Psoas muscle (tissue), 8 donors: Measurements from ENCODE around the gene MMS19. TPM values are rescaled to one million over a fixed set of nuclear protein-coding genes. Genes with fewer than 3 reads are reported as not detected.

Source experiments
- ATAC-seq, 4 donors: fragments of 200-7000 bp; cut with Tn5 transposase; one replicate each; pipeline ENCODE4 v1.9.1; 2020; ENCODE audit warnings: moderate library complexity in 3 of 4, mild to moderate bottlenecking in 2 of 4
- DNase-seq, 2 donors: peaks; one replicate each; pipeline ENCODE4 v3.0.0-alpha.2; 2020
- H3K27ac ChIP-seq: fragments of 200-600 bp; one replicate; pipeline ENCODE4 v1.8.0; 2022
- H3K27me3 ChIP-seq, 3 donors: fragments of 200-600 bp in 1 of 3; one replicate each; pipeline versions ENCODE4 v1.6.1 to v1.8.0; 2013 to 2022; ENCODE audit warnings: low read length in 2 of 3, mild to moderate bottlenecking in 2 of 3, moderate library complexity in 1 of 3; ENCODE audit not compliant: insufficient read depth in 3 of 3
- H3K36me3 ChIP-seq, 2 donors: fragments of 200-600 bp in 1 of 2; one replicate each; pipeline versions ENCODE4 v1.6.1 to v1.8.0; 2013 to 2022; ENCODE audit warnings: low read depth in 1 of 2, mild to moderate bottlenecking in 1 of 2, moderate library complexity in 1 of 2; ENCODE audit not compliant: insufficient read depth in 1 of 2
- H3K4me1 ChIP-seq: fragments of 200-600 bp; one replicate; pipeline ENCODE4 v1.8.0; 2022
- H3K4me3 ChIP-seq: fragments of 200-600 bp; one replicate; pipeline ENCODE4 v1.8.0; 2022; ENCODE audit warnings: mild to moderate bottlenecking
- H3K9me3 ChIP-seq: fragments of 200-600 bp; one replicate; pipeline ENCODE4 v1.8.0; 2022
- WGBS, 3 donors: extraction: QIAGEN DNeasy Blood & Tissue Kit; methylation state at CpG; one replicate each; pipeline versions ENCODE4 v1.1.6 to v1.1.7; 2013; 5-methylcytosine and 5-hydroxymethylcytosine counted together
- intact Hi-C, 2 donors: fragments of 100-400 bp; cut with DNase I; formaldehyde crosslinking; loops; one replicate each; pipeline versions ENCODE4 v1.11.0 to v1.14.2; 2022
- polyA plus RNA-seq, 3 donors: library from polyadenylated mRNA; stranded (reverse); fragments of 200-250 nt; gene quantifications; one replicate each; pipeline ENCODE4 v1.2.3, GENCODE V29; 2013
- total RNA-seq, 4 donors: library from RNA; stranded (reverse); fragmentation: NEBNext Ultra II Directional in 2 of 4; extraction: Animal tissue kit (Norgen Biotek cat#: 25700) in 2 of 4; gene quantifications; one replicate each; pipeline versions ENCODE4 v1.2.1 to v1.2.4, GENCODE V29; 2021 to 2023
- TF ChIP-seq, protein P1 (sequence below): fragments of 200-600 bp; IDR thresholded peaks from one replicate; pipeline ENCODE4 v1.8.0; 2022; ENCODE audit warnings: antibody characterized with exemption
- donor health status: healthy with polysubstance abuse.
- donor health status: DM: no; HTN: no; CAD: no; lungs with moderate emphysema.
- donor health status: Bipolar disorder and iron deficiency.
- donor health status: healthy.
- donor health status: DM: yes; HTN: yes; CAD: no.
- donor health status: DM: no; HTN: no; CAD: no.
- donor health status: DM: no; HTN: no; CAD: no.
- donor health status: DM: yes; HTN: yes; CAD: no.

Gene MMS19
- total and polyA plus RNA-seq, 7 donors: 29.8 to 47.6 (median 35.1) TPM

DNA sequence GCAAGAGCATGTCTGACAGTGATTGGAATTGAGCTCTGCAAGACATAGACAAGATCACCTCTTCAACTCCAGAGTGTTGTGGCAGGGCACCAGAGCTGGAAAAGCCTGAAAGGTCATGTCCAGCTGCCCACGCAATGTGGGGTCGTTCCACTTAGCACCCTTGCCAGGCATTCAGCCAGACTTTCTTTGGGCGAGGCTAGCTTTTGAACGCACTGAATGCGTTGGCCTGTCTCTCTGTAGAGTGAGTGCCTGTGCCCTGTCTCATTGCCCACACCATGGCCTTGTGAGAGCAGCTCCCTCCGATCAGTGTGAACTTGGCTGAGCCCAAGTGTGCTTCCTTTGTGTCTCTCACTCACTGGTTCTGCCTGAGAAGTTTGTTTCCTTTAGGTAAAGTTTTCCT lies 23.8 kb upstream of the MMS19 start:
- peak overlapping the region; percentile 30 for H3K27ac ChIP-seq
- H3K36me3 ChIP-seq: no peaks in the 10 kb centered on the region
- WGBS, 3 donors: 30 to 43% (median 35%) methylated on average over 6 of the region's 6 CpGs
- peak in 3 of 4 donors; percentile 42 to 63 (median 59) for ATAC-seq
- no peaks in the 10 kb centered on the region for H3K27me3 ChIP-seq
- TF ChIP-seq, protein P1, sequence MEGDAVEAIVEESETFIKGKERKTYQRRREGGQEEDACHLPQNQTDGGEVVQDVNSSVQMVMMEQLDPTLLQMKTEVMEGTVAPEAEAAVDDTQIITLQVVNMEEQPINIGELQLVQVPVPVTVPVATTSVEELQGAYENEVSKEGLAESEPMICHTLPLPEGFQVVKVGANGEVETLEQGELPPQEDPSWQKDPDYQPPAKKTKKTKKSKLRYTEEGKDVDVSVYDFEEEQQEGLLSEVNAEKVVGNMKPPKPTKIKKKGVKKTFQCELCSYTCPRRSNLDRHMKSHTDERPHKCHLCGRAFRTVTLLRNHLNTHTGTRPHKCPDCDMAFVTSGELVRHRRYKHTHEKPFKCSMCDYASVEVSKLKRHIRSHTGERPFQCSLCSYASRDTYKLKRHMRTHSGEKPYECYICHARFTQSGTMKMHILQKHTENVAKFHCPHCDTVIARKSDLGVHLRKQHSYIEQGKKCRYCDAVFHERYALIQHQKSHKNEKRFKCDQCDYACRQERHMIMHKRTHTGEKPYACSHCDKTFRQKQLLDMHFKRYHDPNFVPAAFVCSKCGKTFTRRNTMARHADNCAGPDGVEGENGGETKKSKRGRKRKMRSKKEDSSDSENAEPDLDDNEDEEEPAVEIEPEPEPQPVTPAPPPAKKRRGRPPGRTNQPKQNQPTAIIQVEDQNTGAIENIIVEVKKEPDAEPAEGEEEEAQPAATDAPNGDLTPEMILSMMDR: no peak
- peaks cover 42% of the 10 kb centered on the region for H3K4me1 ChIP-seq
- intact Hi-C loops: no loop called here
- H3K4me3 ChIP-seq: no peak overlapping the region
- H3K9me3 ChIP-seq: no peaks in the 10 kb centered on the region
- DNase-seq: no peak

DNA sequence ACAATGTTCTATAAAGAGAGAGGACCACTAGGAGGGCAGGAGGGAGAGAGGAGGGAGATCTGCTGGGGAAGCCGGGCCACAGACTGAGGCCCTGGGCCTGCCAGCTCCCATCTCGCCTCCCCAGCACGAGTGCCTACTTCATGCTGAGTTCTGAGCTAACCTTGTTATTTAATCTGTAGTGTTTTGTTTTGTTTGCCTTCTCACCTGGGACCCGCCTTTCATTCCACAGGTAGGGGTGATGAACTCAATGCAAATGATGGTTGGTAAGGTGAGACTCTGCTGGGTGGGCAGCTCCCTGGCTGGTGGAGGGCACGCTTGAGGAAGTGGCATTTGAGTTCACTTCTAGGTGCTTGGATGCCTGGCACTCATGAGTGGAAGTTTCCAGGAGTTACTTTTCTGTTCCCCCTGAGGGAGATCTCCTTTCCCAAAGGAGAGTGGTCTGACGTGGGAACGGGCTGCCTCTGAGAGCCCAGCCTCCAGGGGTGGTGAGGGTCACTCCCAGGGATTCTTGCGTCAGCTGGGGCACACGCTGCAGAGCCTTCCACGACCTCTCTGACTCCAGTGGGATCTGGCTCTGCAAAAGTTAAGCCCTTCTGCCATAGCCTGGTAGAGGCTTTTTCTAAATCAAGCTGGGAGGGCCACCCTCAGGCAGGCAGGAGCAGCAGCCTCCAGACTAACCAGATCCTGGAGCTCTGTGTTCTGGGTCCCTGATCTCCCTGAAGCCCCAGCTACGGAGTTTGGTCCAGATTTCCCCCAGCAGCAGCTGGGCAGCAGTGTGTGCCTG lies 22.9 kb upstream of the MMS19 start:
- TF ChIP-seq, protein P1: no peak
- WGBS, 3 donors: 69 to 84% (median 75%) methylated on average over 11 of the region's 11 CpGs

DNA sequence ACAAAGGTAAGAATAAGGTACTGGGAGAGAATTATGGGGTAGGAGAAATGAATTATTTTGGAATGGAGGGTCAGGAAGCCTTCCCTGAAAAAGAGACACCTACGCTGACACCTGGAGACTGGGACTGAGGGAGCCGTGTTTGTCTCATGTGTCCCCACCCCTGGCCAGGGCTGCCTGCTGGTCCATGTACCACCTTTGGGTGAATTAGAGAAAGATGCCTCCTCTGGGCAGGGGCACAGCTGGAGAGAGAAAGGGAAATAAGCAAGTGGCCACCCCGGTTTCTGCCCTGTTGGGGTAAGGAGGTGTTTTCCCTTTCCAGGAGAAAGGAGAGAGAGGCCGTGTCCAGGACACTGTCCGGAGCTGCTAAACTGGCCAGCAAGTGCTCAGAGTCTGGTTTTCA lies 22.3 kb upstream of the MMS19 start:
- DNase-seq: no peak
- Histone ChIP-seq H3K9me3 (no peaks in the 10 kb centered on the region), H3K27me3 (no peaks in the 10 kb centered on the region), H3K27ac (no peak overlapping the region), H3K4me1 (peaks cover 50% of the 10 kb centered on the region), H3K4me3 (no peak overlapping the region), H3K36me3 (no peaks in the 10 kb centered on the region)
- WGBS, 3 donors: 73 to 91% (median 89%) methylated on average over 4 to 5 of the region's 5 CpGs
- intact Hi-C loops: no loop called here
- TF ChIP-seq, protein P1: no peak
- no peak for ATAC-seq

More for the DNA sequence above, 22.9 kb upstream of the MMS19 start:
- Histone ChIP-seq H3K27ac (peak overlapping the region; percentile 30), H3K9me3 (no peaks in the 10 kb centered on the region), H3K36me3 (no peaks in the 10 kb centered on the region), H3K4me3 (no peak overlapping the region), H3K27me3 (no peaks in the 10 kb centered on the region), H3K4me1 (peaks cover 46% of the 10 kb centered on the region)
- intact Hi-C loops: no loop called here
- no peak for DNase-seq
- peak; percentile 26 to 56 (median 50) for ATAC-seq

DNA sequence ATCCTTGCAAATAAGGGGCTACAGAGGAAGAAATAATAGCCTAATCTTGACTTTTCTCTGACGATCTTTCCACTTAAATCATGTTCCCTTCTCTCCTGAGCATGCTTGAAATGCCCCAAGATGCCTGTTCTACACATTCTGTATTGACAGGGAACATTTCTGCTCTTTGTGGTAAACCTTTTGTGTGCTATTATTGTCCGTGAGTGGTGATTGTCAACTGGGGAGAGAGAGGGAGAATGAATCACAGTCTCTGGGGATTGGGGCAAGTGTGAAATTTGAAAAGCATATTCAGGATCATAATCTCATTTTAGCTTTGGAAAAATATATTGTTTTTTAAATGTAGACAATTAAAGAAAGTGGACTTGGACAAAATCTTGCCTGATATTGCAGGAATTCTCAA lies 21.1 kb upstream of the MMS19 start:
- H3K36me3 ChIP-seq: no peaks in the 10 kb centered on the region
- TF ChIP-seq, protein P1: no peak
- peaks cover 50% of the 10 kb centered on the region for H3K4me1 ChIP-seq
- no peaks in the 10 kb centered on the region for H3K9me3 ChIP-seq
- no peak overlapping the region for H3K27ac ChIP-seq
- H3K4me3 ChIP-seq: no peak overlapping the region
- DNase-seq (no peak), ATAC-seq (no peak)
- 44 to 70% (median 52%) methylated on average over 2 of the region's 2 CpGs for WGBS, 3 donors
- no peaks in the 10 kb centered on the region for H3K27me3 ChIP-seq
- intact Hi-C loops: no loop called here
